H1 (cell line): ENCODE results near the gene SNX7. TPM values are rescaled to one million over a fixed set of nuclear protein-coding genes. Genes with fewer than 3 reads are reported as not detected.

Experiments used
- CTCF ChIA-PET: fragments of 300-600 bp; sonication (Branson Sonifier 250); formaldehyde crosslinking; loops from one replicate; lab custom pipeline; 2021; ENCODE audit not compliant: partially characterized antibody; lab: Charles Lee
- POLR2A ChIA-PET: fragments of 300-600 bp; sonication (Branson Sonifier 250); formaldehyde crosslinking; loops from one replicate; lab custom pipeline; 2021; ENCODE audit warnings: inconsistent platforms; ENCODE audit not compliant: partially characterized antibody; lab: Charles Lee
- DNase-seq, 2 experiments: peaks; one replicate each; pipeline versions ENCODE4 v3.0.0 to v3.0.0-alpha.2; 2010 to 2022; ENCODE audit warnings: low spot score in 2 of 2, low read depth in 1 of 2, mixed read lengths in 1 of 2
- FAIRE-seq: peaks from 2 replicates; lab custom pipeline; 2011; peaks lifted over from hg19 to GRCh38; lab: Jason Lieb, UNC
- H2AFZ ChIP-seq: 2 replicates; pipeline ENCODE4 v1.8.1; 2012; ENCODE audit warnings: low read length, inconsistent platforms
- H2AK5ac ChIP-seq: 2 replicates; pipeline ENCODE4 v1.6.1; 2013; ENCODE audit warnings: low read depth, low read length
- H2BK120ac ChIP-seq: replicated peaks from 2 replicates; pipeline ENCODE3; 2013; ENCODE audit warnings: low read depth, low read length, inconsistent platforms
- H2BK12ac ChIP-seq: 2 replicates; pipeline ENCODE4 v1.6.1; 2013; ENCODE audit warnings: low read depth, low read length
- H2BK15ac ChIP-seq: 2 replicates; pipeline ENCODE4 v1.6.1; 2013; ENCODE audit warnings: low read length
- H2BK20ac ChIP-seq: 2 replicates; pipeline ENCODE4 v1.6.1; 2013; ENCODE audit warnings: low read length
- H2BK5ac ChIP-seq: 2 replicates; pipeline ENCODE4 v1.6.1; 2013; ENCODE audit warnings: low read depth, low read length
- H3K14ac ChIP-seq: 2 replicates; pipeline ENCODE4 v1.6.1; 2013; ENCODE audit warnings: inconsistent platforms; ENCODE audit not compliant: insufficient read length
- H3K18ac ChIP-seq: 2 replicates; pipeline ENCODE4 v1.6.1; 2013; ENCODE audit warnings: low read length; ENCODE audit errors: extremely low read depth
- H3K23ac ChIP-seq: 2 replicates; pipeline ENCODE4 v1.6.1; 2013; ENCODE audit warnings: inconsistent platforms; ENCODE audit not compliant: insufficient read length
- H3K23me2 ChIP-seq: 2 replicates; pipeline ENCODE4 v1.6.1; 2013; ENCODE audit warnings: low read depth, low read length
- H3K27ac ChIP-seq: 2 replicates; pipeline ENCODE4 v1.6.1; 2011; ENCODE audit warnings: low read depth, low read length, inconsistent platforms
- H3K27me3 ChIP-seq, 4 experiments: replicated peaks in 1 of 4; 1 replicate in 1 of 4; 2 replicates in 3 of 4; pipeline versions ENCODE4 v1.6.1 to v1.8.1; 2011 to 2013; ENCODE audit warnings: low read length in 3 of 4, mild to moderate bottlenecking in 3 of 4, inconsistent platforms in 2 of 4, mixed read lengths in 2 of 4, moderate library complexity in 1 of 4; ENCODE audit not compliant: control insufficient read depth in 3 of 4, insufficient read depth in 3 of 4; ENCODE audit errors: extremely low read depth in 1 of 4
- H3K36me3 ChIP-seq, 4 experiments: 2 replicates each; pipeline versions ENCODE4 v1.6.1 to v1.8.1; 2011 to 2013; ENCODE audit warnings: mild to moderate bottlenecking in 4 of 4, low read length in 3 of 4, moderate library complexity in 2 of 4, control low read depth in 1 of 4, inconsistent platforms in 1 of 4; ENCODE audit not compliant: insufficient read depth in 4 of 4, control insufficient read depth in 2 of 4
- H3K4ac ChIP-seq: replicated peaks from 2 replicates; pipeline ENCODE3; 2013; ENCODE audit warnings: low read length, low read depth, mixed read lengths, inconsistent platforms; ENCODE audit not compliant: insufficient read length
- H3K4me1 ChIP-seq, 4 experiments: replicated peaks in 1 of 4; 1 replicate in 1 of 4; 2 replicates in 3 of 4; pipeline versions ENCODE4 v1.6.1 to v1.8.1; 2011 to 2013; ENCODE audit warnings: low read length in 3 of 4, inconsistent platforms in 2 of 4, mixed read lengths in 1 of 4; ENCODE audit not compliant: insufficient read depth in 4 of 4, control insufficient read depth in 3 of 4
- H3K4me2 ChIP-seq, 2 experiments: 2 replicates each; pipeline versions ENCODE4 v1.6.1 to v1.8.1; 2011 to 2013; ENCODE audit warnings: low read depth in 2 of 2, low read length in 2 of 2, control low read depth in 1 of 2, inconsistent platforms in 1 of 2, mild to moderate bottlenecking in 1 of 2; ENCODE audit not compliant: insufficient read depth in 1 of 2
- H3K4me3 ChIP-seq, 4 experiments: fragments of 200-600, 300-600 bp in 1 of 4; sonication (generic), shearing (Covaris generic), sonication (Bioruptor Twin) in 1 of 4; 2 replicates each; pipeline versions ENCODE4 v1.5.1 to v1.8.1; 2011 to 2016; ENCODE audit warnings: low read length in 4 of 4, low read depth in 3 of 4, control low read depth in 2 of 4, inconsistent platforms in 2 of 4, mild to moderate bottlenecking in 2 of 4, mixed read lengths in 1 of 4, moderate library complexity in 1 of 4; ENCODE audit not compliant: insufficient read depth in 2 of 4; ENCODE audit errors: extremely low read depth in 1 of 4
- H3K56ac ChIP-seq: replicated peaks from 2 replicates; pipeline ENCODE3; 2013; ENCODE audit warnings: low read depth, mild to moderate bottlenecking, mixed read lengths, low read length, inconsistent platforms; ENCODE audit not compliant: insufficient read length
- H3K79me1 ChIP-seq: 2 replicates; pipeline ENCODE4 v1.6.1; 2013; ENCODE audit warnings: low read depth, low read length, control low read depth
- H3K79me2 ChIP-seq, 2 experiments: 2 replicates each; pipeline versions ENCODE4 v1.6.1 to v1.8.1; 2012 to 2013; ENCODE audit warnings: low read length in 2 of 2, mild to moderate bottlenecking in 2 of 2, inconsistent platforms in 1 of 2; ENCODE audit not compliant: insufficient read depth in 2 of 2, control insufficient read depth in 1 of 2
- H3K9ac ChIP-seq, 4 experiments: replicated peaks in 1 of 4; 1 replicate in 1 of 4; 2 replicates in 3 of 4; pipeline versions ENCODE4 v1.6.1 to v1.8.1; 2011 to 2013; ENCODE audit warnings: low read depth in 3 of 4, low read length in 3 of 4, control low read depth in 2 of 4, mild to moderate bottlenecking in 2 of 4, moderate library complexity in 2 of 4, inconsistent platforms in 1 of 4; ENCODE audit errors: extremely low read depth in 1 of 4
- H3K9me3 ChIP-seq, 2 experiments: 2 replicates each; pipeline versions ENCODE4 v1.6.1 to v1.8.1; 2012 to 2013; ENCODE audit warnings: mild to moderate bottlenecking in 2 of 2, moderate library complexity in 2 of 2, control low read depth in 1 of 2, inconsistent platforms in 1 of 2, low read depth in 1 of 2, low read length in 1 of 2, mixed read lengths in 1 of 2; ENCODE audit not compliant: insufficient read depth in 2 of 2
- H4K20me1 ChIP-seq, 2 experiments: replicated peaks in 1 of 2; 2 replicates each; pipeline versions ENCODE3 to v1.8.1; 2011 to 2013; ENCODE audit warnings: inconsistent platforms in 2 of 2, low read length in 2 of 2, mild to moderate bottlenecking in 1 of 2; ENCODE audit not compliant: insufficient read depth in 2 of 2, control insufficient read depth in 1 of 2
- H4K5ac ChIP-seq: 2 replicates; pipeline ENCODE4 v1.6.1; 2013; ENCODE audit warnings: low read length, low read depth, mixed read lengths, inconsistent platforms; ENCODE audit not compliant: insufficient read length
- H4K8ac ChIP-seq: 2 replicates; pipeline ENCODE4 v1.8.0; 2013; ENCODE audit warnings: mild to moderate bottlenecking, moderate library complexity, low read length, inconsistent platforms; ENCODE audit not compliant: insufficient read depth; ENCODE audit errors: extremely low read depth
- H4K91ac ChIP-seq: replicated peaks from 2 replicates; pipeline ENCODE3; 2013; ENCODE audit warnings: low read length, mixed read lengths, inconsistent platforms; ENCODE audit not compliant: insufficient read length
- ATF2 ChIP-seq: IDR thresholded peaks from 2 replicates; pipeline ENCODE4 v1.6.1; 2012; ENCODE audit warnings: low read length, inconsistent platforms
- CBX8 ChIP-seq: fragments of 300-800, 300-1000 bp; sonication (generic); IDR thresholded peaks from 2 replicates; pipeline ENCODE4 v1.7.1; 2016; ENCODE audit warnings: low read depth, low read length, borderline replicate concordance
- CHD2 ChIP-seq: IDR thresholded peaks from 2 replicates; pipeline ENCODE4 v1.6.1; 2012; ENCODE audit warnings: low read length, improper control_type of control experiment
- CTBP2 ChIP-seq: IDR thresholded peaks from 2 replicates; pipeline ENCODE4 v1.7.0; 2011; ENCODE audit warnings: borderline replicate concordance, mild to moderate bottlenecking, moderate library complexity, mixed read lengths, low read length; ENCODE audit not compliant: insufficient read depth, insufficient read length
- EP300 ChIP-seq, 2 experiments: IDR thresholded peaks; 1 replicate in 1 of 2; 2 replicates in 1 of 2; pipeline ENCODE4 v1.6.1; 2011 to 2012; ENCODE audit warnings: low read depth in 2 of 2, low read length in 2 of 2, mild to moderate bottlenecking in 2 of 2, borderline replicate concordance in 1 of 2, inconsistent platforms in 1 of 2, moderate library complexity in 1 of 2
- HDAC2 ChIP-seq, 2 experiments: fragments of 300-600 bp in 1 of 2; sonication (generic) in 1 of 2; IDR thresholded peaks; 2 replicates each; pipeline ENCODE4 v1.6.1; 2011 to 2012; ENCODE audit warnings: low read depth in 2 of 2, low read length in 2 of 2, mild to moderate bottlenecking in 2 of 2, moderate library complexity in 2 of 2, borderline replicate concordance in 1 of 2, inconsistent platforms in 1 of 2
- RAD21 ChIP-seq, 2 experiments: IDR thresholded peaks in 1 of 2; conservative IDR thresholded peaks in 1 of 2; 2 replicates each; pipeline ENCODE4 v1.6.1; 2011; ENCODE audit warnings: low read depth in 2 of 2, low read length in 2 of 2, improper control_type of control experiment in 1 of 2, inconsistent platforms in 1 of 2, mild to moderate bottlenecking in 1 of 2, moderate library complexity in 1 of 2
- RNF2 ChIP-seq: fragments of 200-900, 300-1000 bp; sonication (generic); IDR thresholded peaks from 2 replicates; pipeline ENCODE4 v1.7.1; 2016; ENCODE audit warnings: borderline replicate concordance, low read depth, mild to moderate bottlenecking, antibody characterized with exemption, low read length; ENCODE audit not compliant: poor library complexity, severe bottlenecking; ENCODE audit errors: missing control alignments
- SIRT6 ChIP-seq: IDR thresholded peaks from one replicate; pipeline ENCODE4 v1.7.1; 2012; ENCODE audit warnings: low read length, inconsistent platforms
- TAF7 ChIP-seq: optimal IDR thresholded peaks from 2 replicates; pipeline ENCODE3; 2011; ENCODE audit warnings: low read depth, mild to moderate bottlenecking, inconsistent platforms, low read length, moderate library complexity, borderline replicate concordance
- WGBS, 2 experiments: shearing (Covaris generic) in 1 of 2; methylation state at CpG; one replicate each; pipeline versions ENCODE4 v1.1.6 to v1.1.7; 2013 to 2015; ENCODE audit warnings: low lambda C conversion rate in 2 of 2, mixed read lengths in 2 of 2, inconsistent platforms in 1 of 2, low coverage in 1 of 2, missing lambda C conversion rate in 1 of 2; ENCODE audit not compliant: insufficient replicate concordance in 2 of 2, insufficient coverage in 1 of 2, insufficient read length in 1 of 2; ENCODE audit errors: extremely low coverage in 1 of 2, missing lambda C conversion rate in 1 of 2; 5-methylcytosine and 5-hydroxymethylcytosine counted together
- polyA plus RNA-seq, 7 experiments: library from polyadenylated mRNA; depleted of rRNA in 3 of 7; stranded (reverse) in 5 of 7; unstranded in 2 of 7; fragments of >200 nt in 5 of 7; fragments of 200-250 nt in 2 of 7; gene quantifications; 1 replicate in 5 of 7; 2 replicates in 1 of 7; 4 replicates in 1 of 7; pipeline versions ENCODE4 v1.2.1 to v1.2.3, GENCODE V29; 2011 to 2013; ENCODE audit warnings: missing spikeins in 2 of 7, mixed read lengths in 2 of 7
- total RNA-seq: library from RNA; stranded (reverse); fragmentation: NEBNext Ultra II Directional; extraction: Animal tissue kit (Norgen Biotek cat#: 25700); gene quantifications from 2 replicates; pipeline ENCODE4 v1.2.1, GENCODE V29; 2021

The SNX7 gene
- total and polyA plus RNA-seq, 2 of the 8 experiments (the other 6 are each of a cell fraction or from before 2014, with no cell fraction given) = 9.2 to 23.8 TPM

- H4K5ac ChIP-seq = no peak overlapping the region
- no peak overlapping the region for H2BK120ac ChIP-seq
- FAIRE-seq = no peak
- H2BK20ac ChIP-seq = no peak overlapping the region
- no peaks in the 10 kb centered on the region for H4K20me1 ChIP-seq
- no peak overlapping the region for H3K18ac ChIP-seq
- DNase-seq = no peak
- no peaks in the 10 kb centered on the region for H3K27me3 ChIP-seq
- ChIA-PET CTCF (no interaction called here), POLR2A (no interaction called here)
- no peak overlapping the region for H2BK15ac ChIP-seq
- no peak overlapping the region for H2BK5ac ChIP-seq
- no peaks in the 10 kb centered on the region for H3K4me1 ChIP-seq
- H3K9me3 ChIP-seq = no peaks in the 10 kb centered on the region
- no peak overlapping the region for H3K56ac ChIP-seq
- H3K4ac ChIP-seq = no peak overlapping the region
- no peak overlapping the region for H3K9ac ChIP-seq
- H3K23ac ChIP-seq = no peak overlapping the region
- no peak overlapping the region for H2AFZ ChIP-seq
- H4K8ac ChIP-seq = no peak overlapping the region
- H2AK5ac ChIP-seq = no peak overlapping the region
- H3K23me2 ChIP-seq = no peaks in the 10 kb centered on the region; the same call in 1 of the 2 replicates
- H3K14ac ChIP-seq = no peak overlapping the region
- no peak overlapping the region for H3K4me2 ChIP-seq
- 90% methylated on average over 2 of the region's 2 CpGs; no CpG with 5 or more reads in 1 of the 2 experiments for WGBS, 2 experiments
- no peak overlapping the region for H3K27ac ChIP-seq
- no peaks in the 10 kb centered on the region for H3K36me3 ChIP-seq
- H3K79me2 ChIP-seq = no peaks in the 10 kb centered on the region
- no peak overlapping the region for H2BK12ac ChIP-seq
- no peak overlapping the region for H4K91ac ChIP-seq
- H3K4me3 ChIP-seq = no peak overlapping the region
- no peaks in the 10 kb centered on the region for H3K79me1 ChIP-seq
- TF ChIP-seq ATF2 (no peak), EP300 (IDR thresholded peaks at IDR 0.05; ENCODE audit: borderline replicate concordance in 1 of 2, low read depth in 2 of 2, low read length in 2 of 2) (no peak), TAF7 (no peak), RAD21 (IDR thresholded peaks at IDR 0.05 in 1 of 2, conservative IDR thresholded peaks at IDR 0.05 in 1 of 2; ENCODE audit: low read depth in 2 of 2, low read length in 2 of 2) (no peak), CTBP2 (no peak), RNF2 (no peak), SIRT6 (no peak), HDAC2 (IDR thresholded peaks at IDR 0.05; ENCODE audit: borderline replicate concordance in 1 of 2, low read depth in 2 of 2, low read length in 2 of 2) (no peak), CBX8 (no peak), CHD2 (no peak)
These were observed 26.7 kb downstream of the SNX7 start for GRCh38 chr1:98688110-98688739.
